Lung (tissue), 12 donors: ENCODE measurements around the gene MMP19. TPM values are rescaled to one million over a fixed set of nuclear protein-coding genes. Genes with fewer than 3 reads are reported as not detected.

Experiments used
- ATAC-seq: fragments of 200-7000 bp; cut with Tn5 transposase; one replicate; pipeline ENCODE4 v1.9.1; 2020; ENCODE audit warnings: moderate number of reproducible peaks; ENCODE audit not compliant: insufficient read depth, low FRiP score
- DNase-seq, 3 donors: peaks; one replicate each; pipeline ENCODE4 v3.0.0-alpha.2; 2013 to 2017
- H3K27ac ChIP-seq, 2 donors: one replicate each; pipeline ENCODE4 v1.5.1; 2013; ENCODE audit warnings: mild to moderate bottlenecking in 2 of 2, moderate library complexity in 2 of 2, control low read depth in 1 of 2, inconsistent platforms in 1 of 2, low read depth in 1 of 2, low read length in 1 of 2
- H3K27me3 ChIP-seq, 3 donors: one replicate each; pipeline ENCODE4 v1.5.1; 2013; ENCODE audit warnings: low read length in 2 of 3; ENCODE audit not compliant: control insufficient read depth in 3 of 3, insufficient read depth in 3 of 3
- H3K36me3 ChIP-seq, 4 donors: one replicate each; pipeline ENCODE4 v1.5.1; 2013; ENCODE audit warnings: low read length in 4 of 4, mild to moderate bottlenecking in 1 of 4, moderate library complexity in 1 of 4; ENCODE audit not compliant: control insufficient read depth in 4 of 4, insufficient read depth in 4 of 4
- H3K4me1 ChIP-seq, 5 donors: one replicate each; pipeline ENCODE4 v1.5.1; 2013; ENCODE audit warnings: low read length in 5 of 5, mild to moderate bottlenecking in 2 of 5, moderate library complexity in 1 of 5; ENCODE audit not compliant: control insufficient read depth in 5 of 5, insufficient read depth in 5 of 5
- H3K4me3 ChIP-seq: one replicate; pipeline ENCODE4 v1.5.1; 2013; ENCODE audit warnings: mild to moderate bottlenecking, control low read depth, moderate library complexity
- H3K9ac ChIP-seq, 2 donors: one replicate each; pipeline ENCODE4 v1.5.1; 2013; ENCODE audit warnings: low read length in 2 of 2, control low read depth in 1 of 2; ENCODE audit not compliant: insufficient read depth in 1 of 2
- H3K9me3 ChIP-seq, 4 donors: one replicate each; pipeline ENCODE4 v1.5.1; 2013; ENCODE audit warnings: low read length in 3 of 4, mild to moderate bottlenecking in 1 of 4, moderate library complexity in 1 of 4; ENCODE audit not compliant: control insufficient read depth in 4 of 4, insufficient read depth in 3 of 4
- WGBS, 2 donors: extraction: QIAGEN DNeasy Blood & Tissue Kit; methylation state at CpG; one replicate each; pipeline ENCODE4 v1.1.7; 2013; 5-methylcytosine and 5-hydroxymethylcytosine counted together
- polyA plus RNA-seq, 2 donors: library from polyadenylated mRNA; stranded (reverse); fragments of 200-250 nt; gene quantifications; one replicate each; pipeline ENCODE4 v1.2.1, GENCODE V29; 2013
- total RNA-seq, 2 donors: library from RNA; depleted of rRNA in 1 of 2; stranded (reverse); fragments of >200 nt in 1 of 2; gene quantifications; one replicate each; pipeline ENCODE4 v1.2.1, GENCODE V29; 2014 to 2021
- TF ChIP-seq, protein P1 (sequence below): IDR thresholded peaks from 2 replicates; pipeline ENCODE4 v1.5.1; 2012; ENCODE audit warnings: mild to moderate bottlenecking; ENCODE audit errors: control extremely low read depth, extremely low read depth
- donor health status: control.
- donor health status: control.
- donor health status: Bipolar disorder and iron deficiency.
- donor health status: healthy.
- donor health status: DM: yes; HTN: yes; CAD: no.

MMP19 gene
- total and polyA plus RNA-seq, 4 donors = 9.3 to 92.1 (median 31.7) TPM

DNA sequence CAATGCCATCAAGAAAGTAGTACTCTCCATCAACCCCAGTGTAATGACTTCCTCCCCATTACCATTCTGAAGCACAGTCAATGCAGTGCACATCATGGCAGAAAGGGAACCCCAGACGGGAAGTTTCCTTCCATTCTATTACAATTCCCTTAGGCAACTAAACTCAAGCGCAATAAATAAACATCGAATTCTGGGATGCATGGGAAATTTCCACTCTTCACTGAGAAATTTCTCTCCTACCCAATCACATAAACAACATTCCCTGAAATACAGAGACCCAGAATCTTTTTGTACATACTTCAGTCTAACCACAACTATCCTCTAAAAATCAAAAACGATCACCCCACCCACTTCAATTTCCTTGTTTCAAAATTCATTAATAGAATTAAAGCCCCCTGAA is 45.2 kb downstream of the MMP19 start:
- no peak for DNase-seq
- no peak overlapping the region for H3K4me3 ChIP-seq
- ATAC-seq = no peak
- no peak overlapping the region for H3K27ac ChIP-seq
- H3K9ac ChIP-seq = no peak overlapping the region
- WGBS, 2 donors = 79% methylated on average over 4 of the region's 4 CpGs
- TF ChIP-seq, protein P1, sequence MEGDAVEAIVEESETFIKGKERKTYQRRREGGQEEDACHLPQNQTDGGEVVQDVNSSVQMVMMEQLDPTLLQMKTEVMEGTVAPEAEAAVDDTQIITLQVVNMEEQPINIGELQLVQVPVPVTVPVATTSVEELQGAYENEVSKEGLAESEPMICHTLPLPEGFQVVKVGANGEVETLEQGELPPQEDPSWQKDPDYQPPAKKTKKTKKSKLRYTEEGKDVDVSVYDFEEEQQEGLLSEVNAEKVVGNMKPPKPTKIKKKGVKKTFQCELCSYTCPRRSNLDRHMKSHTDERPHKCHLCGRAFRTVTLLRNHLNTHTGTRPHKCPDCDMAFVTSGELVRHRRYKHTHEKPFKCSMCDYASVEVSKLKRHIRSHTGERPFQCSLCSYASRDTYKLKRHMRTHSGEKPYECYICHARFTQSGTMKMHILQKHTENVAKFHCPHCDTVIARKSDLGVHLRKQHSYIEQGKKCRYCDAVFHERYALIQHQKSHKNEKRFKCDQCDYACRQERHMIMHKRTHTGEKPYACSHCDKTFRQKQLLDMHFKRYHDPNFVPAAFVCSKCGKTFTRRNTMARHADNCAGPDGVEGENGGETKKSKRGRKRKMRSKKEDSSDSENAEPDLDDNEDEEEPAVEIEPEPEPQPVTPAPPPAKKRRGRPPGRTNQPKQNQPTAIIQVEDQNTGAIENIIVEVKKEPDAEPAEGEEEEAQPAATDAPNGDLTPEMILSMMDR = no peak
- H3K27me3 ChIP-seq = no peaks in the 10 kb centered on the region
- no peaks in the 10 kb centered on the region for H3K9me3 ChIP-seq
- H3K4me1 ChIP-seq = no peaks in the 10 kb centered on the region
- H3K36me3 ChIP-seq = peaks cover 13 to 48% (median 28%) of the 10 kb centered on the region in 4 donors

GRCh38 chr12:55797068-55797467 is 45.7 kb downstream of the MMP19 start:
- WGBS, 2 donors = 70% methylated on average over 5 of the region's 5 CpGs
- H3K36me3 ChIP-seq = peaks cover 13 to 46% (median 28%) of the 10 kb centered on the region in 4 donors
- TF ChIP-seq, protein P1 = no peak
- no peaks in the 10 kb centered on the region for H3K4me1 ChIP-seq
- H3K27me3 ChIP-seq = no peaks in the 10 kb centered on the region
- H3K9ac ChIP-seq = no peak overlapping the region
- no peak overlapping the region for H3K27ac ChIP-seq
- DNase-seq = peak; percentile 42 to 75 (median 65)
- no peaks in the 10 kb centered on the region for H3K9me3 ChIP-seq
- no peak for ATAC-seq
- H3K4me3 ChIP-seq = no peak overlapping the region

DNA sequence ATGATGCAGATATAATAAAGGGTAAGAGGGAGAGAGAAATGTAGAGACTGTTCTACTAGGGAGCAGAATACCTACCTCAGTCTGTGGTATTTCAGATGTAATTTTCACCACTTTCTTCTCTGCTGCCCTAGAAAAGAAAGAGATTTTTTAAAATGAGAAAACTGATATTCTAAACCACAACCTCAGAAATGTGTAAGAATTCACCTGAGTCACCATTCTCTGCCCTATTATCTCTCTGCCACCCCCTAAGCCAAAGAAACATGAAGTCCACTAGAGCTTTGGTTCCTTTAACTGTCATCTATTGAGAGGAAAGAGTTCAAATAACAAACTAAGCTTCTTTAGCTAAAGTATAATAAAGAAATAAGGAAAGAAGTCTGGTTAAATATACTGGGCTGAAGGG is 46.8 kb downstream of the MMP19 start:
- no peak for DNase-seq
- no peak overlapping the region for H3K4me3 ChIP-seq
- no peak for ATAC-seq
- H3K27ac ChIP-seq = no peak overlapping the region
- H3K9me3 ChIP-seq = no peaks in the 10 kb centered on the region
- peaks cover 9 to 36% (median 25%) of the 10 kb centered on the region in 4 donors for H3K36me3 ChIP-seq
- TF ChIP-seq, protein P1 = no peak
- no peak overlapping the region for H3K9ac ChIP-seq
- no peaks in the 10 kb centered on the region for H3K27me3 ChIP-seq
- H3K4me1 ChIP-seq = no peaks in the 10 kb centered on the region

- 94 to 97% methylated on average over 4 of the region's 4 CpGs for WGBS, 2 donors
- Histone ChIP-seq H3K4me1 (no peaks in the 10 kb centered on the region), H3K9ac (no peak overlapping the region), H3K9me3 (no peaks in the 10 kb centered on the region), H3K36me3 (peaks cover 13 to 43% (median 32%) of the 10 kb centered on the region in 4 donors), H3K27ac (no peak overlapping the region), H3K4me3 (no peak overlapping the region), H3K27me3 (no peaks in the 10 kb centered on the region)
- ATAC-seq (no peak), DNase-seq (no peak)
- TF ChIP-seq, protein P1 = no peak
Measured at GRCh38 chr12:55789893-55790292, 52.8 kb downstream of the MMP19 start.
